HCT116 (cell line): ENCODE data around the gene ABHD14A. TPM values are rescaled to one million over a fixed set of nuclear protein-coding genes. Genes with fewer than 3 reads are reported as not detected.

Experiments used
- ATAC-seq: fragments of 200-7000 bp; cut with Tn5 transposase; 2 replicates; pipeline ENCODE4 v1.9.1; 2020; ENCODE audit warnings: mild to moderate bottlenecking, moderate library complexity
- BruUV-seq: library from RNA; stranded (reverse); fragments of 400-500 nt; replicated peaks from 2 replicates; lab custom pipeline; 2021; lab: Mats Ljungman, UMichigan
- CTCF ChIA-PET: fragments of 300-600 bp; sonication (Branson Sonifier 250); formaldehyde crosslinking; loops from one replicate; lab custom pipeline; 2021; ENCODE audit warnings: antibody characterized with exemption; lab: Charles Lee
- POLR2A ChIA-PET: fragments of 300-600, 350-600 bp; sonication (Branson Sonifier 250); formaldehyde crosslinking; loops from one replicate; lab custom pipeline; 2021; ENCODE audit warnings: antibody characterized with exemption; lab: Charles Lee
- RAD21 ChIA-PET, 2 experiments: fragments of 300-600 bp; sonication (Branson Sonifier 250); formaldehyde crosslinking; loops; one replicate each; lab custom pipeline; 2023; ENCODE audit warnings: low total read pairs in 2 of 2; ENCODE audit not compliant: uncharacterized antibody in 2 of 2, unreplicated experiment in 2 of 2, low non-redundant PET in 1 of 2; lab: Charles Lee
- DNase-seq: peaks from one replicate; pipeline ENCODE4 v3.0.0-alpha.2; 2010; ENCODE audit warnings: low read depth, low spot score
- H2AFZ ChIP-seq: fragments of 200-600 bp; shearing (Covaris generic), sonication (generic); 2 replicates; pipeline ENCODE4 v1.6.1; 2017; ENCODE audit warnings: low read depth, mixed run types, mixed read lengths, antibody characterized with exemption, low read length; ENCODE audit not compliant: poor library complexity, severe bottlenecking
- H3K27ac ChIP-seq: 2 replicates; pipeline ENCODE4 v1.5.1; 2012; ENCODE audit warnings: low read depth, low read length
- H3K27me3 ChIP-seq: fragments of 200-600 bp; sonication (generic); 2 replicates; pipeline ENCODE4 v1.6.1; 2016; ENCODE audit warnings: mixed run types, low read length, mixed read lengths; ENCODE audit not compliant: insufficient read depth
- H3K36me3 ChIP-seq, 2 experiments: fragments of 200-500 bp in 1 of 2; fragments of 200-600 bp in 1 of 2; sonication (Bioruptor generic) in 1 of 2; sonication (generic) in 1 of 2; 2 replicates each; pipeline versions ENCODE4 v1.5.1 to v1.6.1; 2014 to 2016; ENCODE audit warnings: low read length in 2 of 2, inconsistent platforms in 1 of 2, mixed read lengths in 1 of 2, mixed run types in 1 of 2; ENCODE audit not compliant: insufficient read depth in 2 of 2, control insufficient read depth in 1 of 2
- H3K4me1 ChIP-seq, 2 experiments: fragments of 200-600 bp in 1 of 2; sonication (generic) in 1 of 2; 2 replicates each; pipeline versions ENCODE4 v1.5.1 to v1.6.1; 2012 to 2017; ENCODE audit warnings: low read length in 2 of 2, inconsistent platforms in 1 of 2, mild to moderate bottlenecking in 1 of 2, mixed read lengths in 1 of 2, mixed run types in 1 of 2, moderate library complexity in 1 of 2; ENCODE audit not compliant: insufficient read depth in 2 of 2, control insufficient read depth in 1 of 2
- H3K4me2 ChIP-seq: fragments of 200-600 bp; sonication (generic); 2 replicates; pipeline ENCODE4 v1.6.1; 2017; ENCODE audit warnings: mixed run types, low read length, mixed read lengths
- H3K4me3 ChIP-seq, 2 experiments: fragments of 200-600 bp in 1 of 2; sonication (generic) in 1 of 2; replicated peaks in 1 of 2; 2 replicates each; pipeline ENCODE4 v1.5.1; 2011 to 2016; ENCODE audit warnings: low read length in 2 of 2, control low read depth in 1 of 2, low read depth in 1 of 2, mild to moderate bottlenecking in 1 of 2, mixed read lengths in 1 of 2, mixed run types in 1 of 2
- H3K79me2 ChIP-seq: fragments of 200-600 bp; sonication (generic); 2 replicates; pipeline ENCODE4 v1.6.1; 2017; ENCODE audit warnings: mild to moderate bottlenecking, mixed run types, low read length, moderate library complexity, mixed read lengths; ENCODE audit not compliant: insufficient read depth
- H3K9ac ChIP-seq: fragments of 200-600 bp; sonication (generic); 2 replicates; pipeline ENCODE4 v1.6.1; 2016; ENCODE audit warnings: low read length, mixed read lengths
- H3K9me2 ChIP-seq: fragments of 200-600 bp; sonication (generic), shearing (Covaris generic); 2 replicates; pipeline ENCODE4 v1.6.1; 2017; ENCODE audit warnings: mixed run types, mild to moderate bottlenecking, moderate library complexity; ENCODE audit not compliant: insufficient read depth
- H3K9me3 ChIP-seq, 2 experiments: fragments of 200-500 bp in 1 of 2; fragments of 200-600 bp in 1 of 2; sonication (Bioruptor generic) in 1 of 2; sonication (generic) in 1 of 2; 2 replicates each; pipeline ENCODE4 v1.6.1; 2014 to 2017; ENCODE audit warnings: low read length in 2 of 2, mixed read lengths in 2 of 2, inconsistent platforms in 1 of 2, low read depth in 1 of 2, mild to moderate bottlenecking in 1 of 2, mixed run types in 1 of 2, moderate library complexity in 1 of 2; ENCODE audit not compliant: control insufficient read depth in 1 of 2, insufficient read depth in 1 of 2
- H4K20me1 ChIP-seq: fragments of 200-600 bp; sonication (generic), shearing (Covaris generic); 2 replicates; pipeline ENCODE4 v1.6.1; 2017; ENCODE audit warnings: mixed run types, mild to moderate bottlenecking, moderate library complexity; ENCODE audit not compliant: insufficient read depth
- CBX3 ChIP-seq: IDR thresholded peaks from 2 replicates; pipeline ENCODE4 v1.6.1; 2012; ENCODE audit warnings: low read depth
- CEBPB ChIP-seq: IDR thresholded peaks from 2 replicates; pipeline ENCODE4 v1.6.1; 2012; ENCODE audit warnings: low read depth
- EZH2 ChIP-seq: fragments of 200-600 bp; sonication (generic); IDR thresholded peaks from 2 replicates; pipeline ENCODE4 v1.6.1; 2017; ENCODE audit warnings: antibody characterized with exemption, mixed run types
- JUND ChIP-seq: IDR thresholded peaks from 2 replicates; pipeline ENCODE4 v1.6.1; 2012
- POLR2AphosphoS5 ChIP-seq: IDR thresholded peaks from 2 replicates; pipeline ENCODE4 v1.6.1; 2011; ENCODE audit warnings: mild to moderate bottlenecking, low read depth, low read length, moderate library complexity
- RAD21 ChIP-seq: IDR thresholded peaks from 2 replicates; pipeline ENCODE4 v1.6.1; 2012; ENCODE audit warnings: low read depth, mild to moderate bottlenecking
- SP1 ChIP-seq: IDR thresholded peaks from 2 replicates; pipeline ENCODE4 v1.6.1; 2012; ENCODE audit warnings: low read depth
- intact Hi-C: fragments of 100-400 bp; cut with micrococcal nuclease; formaldehyde crosslinking; loops from 2 replicates; pipeline ENCODE4 v1.10.0; 2022
- total RNA-seq: library from RNA; stranded (reverse); gene quantifications from one replicate; pipeline ENCODE4 v1.2.1, GENCODE V29; 2021; ENCODE audit not compliant: unreplicated experiment
- TF ChIP-seq, protein P1 (sequence below): IDR thresholded peaks from 2 replicates; pipeline ENCODE4 v1.6.1; 2012
- TF ChIP-seq, protein P2 (sequence below), 3 experiments: fragments of 200-600 bp in 1 of 3; sonication (generic) in 1 of 3; IDR thresholded peaks in 2 of 3; conservative IDR thresholded peaks in 1 of 3; 2 replicates each; pipeline ENCODE4 v1.5.1; 2012 to 2017; ENCODE audit warnings: low read depth in 2 of 3, low read length in 2 of 3, antibody characterized with exemption in 1 of 3, borderline replicate concordance in 1 of 3, control low read depth in 1 of 3, mild to moderate bottlenecking in 1 of 3, mixed read lengths in 1 of 3, mixed run types in 1 of 3, moderate library complexity in 1 of 3; ENCODE audit not compliant: insufficient read depth in 1 of 3

ABHD14A gene
- total RNA-seq, 1 experiment from 2014 or later, result 11.6 TPM

DNA sequence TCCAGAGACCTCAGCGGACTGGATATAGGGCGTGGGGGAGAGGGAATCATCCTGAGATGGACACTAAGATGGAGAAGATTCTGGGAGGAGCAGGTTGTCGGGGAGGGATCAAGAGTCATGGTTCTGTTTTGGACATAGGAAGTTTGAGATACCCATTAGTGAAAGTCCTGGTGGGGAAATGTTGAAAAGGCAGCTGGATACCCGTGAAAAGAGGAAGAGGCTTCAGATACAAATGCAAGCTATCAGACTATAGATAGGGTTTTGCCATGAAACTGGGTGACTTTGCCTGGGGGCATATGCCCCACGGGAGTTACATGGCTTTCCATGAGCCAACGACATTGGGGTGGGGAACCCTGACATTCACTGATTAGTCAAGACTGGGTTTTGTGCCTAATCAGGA lies 20.8 kb upstream of the ABHD14A start (continued):
- no peak for TF ChIP-seq CBX3
- TF ChIP-seq SP1, result no peak
- TF ChIP-seq, protein P1, sequence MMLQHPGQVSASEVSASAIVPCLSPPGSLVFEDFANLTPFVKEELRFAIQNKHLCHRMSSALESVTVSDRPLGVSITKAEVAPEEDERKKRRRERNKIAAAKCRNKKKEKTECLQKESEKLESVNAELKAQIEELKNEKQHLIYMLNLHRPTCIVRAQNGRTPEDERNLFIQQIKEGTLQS, result no peak
- no peak for TF ChIP-seq POLR2AphosphoS5
- TF ChIP-seq, all 23 proteins: peak for 0

DNA sequence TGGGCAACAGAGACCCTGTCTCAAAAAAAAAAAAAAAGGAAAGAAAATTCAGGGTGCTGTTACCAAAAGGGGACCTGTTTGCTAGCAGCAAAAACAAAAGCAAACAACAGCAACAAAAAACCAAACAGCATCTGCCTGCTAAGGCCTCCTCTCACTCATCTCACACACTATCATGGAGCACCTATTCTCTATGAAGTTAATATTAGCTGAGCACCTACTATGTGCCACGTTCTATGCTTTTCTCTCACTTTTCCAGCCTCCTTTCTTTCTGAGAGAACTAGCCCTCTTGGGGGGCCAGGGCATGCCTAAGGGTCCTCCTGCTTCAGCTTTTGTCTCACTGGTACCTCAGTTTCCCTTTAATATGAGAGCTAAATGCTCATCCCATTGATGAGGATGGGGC lies 20.2 kb upstream of the ABHD14A start:
- no peaks in the 10 kb centered on the region for H3K9me3 ChIP-seq
- no peaks in the 10 kb centered on the region for H4K20me1 ChIP-seq
- ChIA-PET CTCF (no interaction called here), POLR2A (no interaction called here), RAD21 (no interaction called here)
- no peaks in the 10 kb centered on the region for H3K27me3 ChIP-seq
- no peak overlapping the region for H3K27ac ChIP-seq
- intact Hi-C loops, result no loop called here
- H3K4me1 ChIP-seq, result no peaks in the 10 kb centered on the region
- no peak overlapping the region for H3K4me3 ChIP-seq
- H3K9ac ChIP-seq, result no peak overlapping the region
- no peak overlapping the region for H3K4me2 ChIP-seq
- no TSS peak for BruUV-seq
- no peak for ATAC-seq
- DNase-seq, result no peak
- no peaks in the 10 kb centered on the region for H3K79me2 ChIP-seq
- no peaks in the 10 kb centered on the region for H3K9me2 ChIP-seq
- no peak for TF ChIP-seq POLR2AphosphoS5
- no peak for TF ChIP-seq CEBPB
- no peak for TF ChIP-seq EZH2
- TF ChIP-seq, protein P2, sequence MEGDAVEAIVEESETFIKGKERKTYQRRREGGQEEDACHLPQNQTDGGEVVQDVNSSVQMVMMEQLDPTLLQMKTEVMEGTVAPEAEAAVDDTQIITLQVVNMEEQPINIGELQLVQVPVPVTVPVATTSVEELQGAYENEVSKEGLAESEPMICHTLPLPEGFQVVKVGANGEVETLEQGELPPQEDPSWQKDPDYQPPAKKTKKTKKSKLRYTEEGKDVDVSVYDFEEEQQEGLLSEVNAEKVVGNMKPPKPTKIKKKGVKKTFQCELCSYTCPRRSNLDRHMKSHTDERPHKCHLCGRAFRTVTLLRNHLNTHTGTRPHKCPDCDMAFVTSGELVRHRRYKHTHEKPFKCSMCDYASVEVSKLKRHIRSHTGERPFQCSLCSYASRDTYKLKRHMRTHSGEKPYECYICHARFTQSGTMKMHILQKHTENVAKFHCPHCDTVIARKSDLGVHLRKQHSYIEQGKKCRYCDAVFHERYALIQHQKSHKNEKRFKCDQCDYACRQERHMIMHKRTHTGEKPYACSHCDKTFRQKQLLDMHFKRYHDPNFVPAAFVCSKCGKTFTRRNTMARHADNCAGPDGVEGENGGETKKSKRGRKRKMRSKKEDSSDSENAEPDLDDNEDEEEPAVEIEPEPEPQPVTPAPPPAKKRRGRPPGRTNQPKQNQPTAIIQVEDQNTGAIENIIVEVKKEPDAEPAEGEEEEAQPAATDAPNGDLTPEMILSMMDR (IDR thresholded peaks at IDR 0.05 in 2 of 3, conservative IDR thresholded peaks at IDR 0.05 in 1 of 3; ENCODE audit: borderline replicate concordance in 1 of 3, insufficient read depth in 1 of 3, low read depth in 2 of 3, low read length in 2 of 3), result no peak
- TF ChIP-seq JUND, result no peak
- TF ChIP-seq RAD21, result no peak
- 0 out of 4 replicates have a peak, but pooled peaks cover 0 to 3% of the 10 kb centered on the region in 2 experiments for H3K36me3 ChIP-seq
- H2AFZ ChIP-seq, result no peak overlapping the region
